ENCODE data around the gene SPATA2. TPM values are rescaled to one million over a fixed set of nuclear protein-coding genes. Genes with fewer than 3 reads are reported as not detected.

Gene SPATA2
- total RNA-seq, 4 donors from 2014 or later = 3.3 to 6.4 (median 3.6) TPM

- ATAC-seq (ENCODE audit: low FRiP score) (no peak), DNase-seq (ENCODE audit: low spot score) (no peak)
Measured at GRCh38 chr20:49916146-49917002, 1.0 kb upstream of the SPATA2 start.

GRCh38 chr20:49915118-49915379 is 280 bp downstream of the SPATA2 start:
- peak; percentile 22 for ATAC-seq (ENCODE audit: low FRiP score)
- no peak for TF ChIP-seq CTCF (IDR thresholded peaks at IDR 0.05)

More at GRCh38 chr20:49916146-49917002, 1.0 kb upstream of the SPATA2 start:
- TF ChIP-seq CTCF (IDR thresholded peaks at IDR 0.05) = no peak

GRCh38 chr20:49914310-49915117 is 815 bp downstream of the SPATA2 start:
- DNase-seq (ENCODE audit: low spot score) (no peak), ATAC-seq (ENCODE audit: low FRiP score) (peak; percentile 4)
- TF ChIP-seq CTCF (IDR thresholded peaks at IDR 0.05) = no peak

More at GRCh38 chr20:49915118-49915379, 280 bp downstream of the SPATA2 start:
- DNase-seq (ENCODE audit: low spot score) = no peak

GRCh38 chr20:49913399-49914047 is 1.8 kb downstream of the SPATA2 start:
- TF ChIP-seq CTCF (IDR thresholded peaks at IDR 0.05) = no peak
- ATAC-seq (ENCODE audit: low FRiP score) = no peak

GRCh38 chr20:49910340-49910706 is 5.0 kb downstream of the SPATA2 start:
- DNase-seq (ENCODE audit: low spot score) (no peak), ATAC-seq (ENCODE audit: low FRiP score) (no peak)
- no peak for TF ChIP-seq CTCF (IDR thresholded peaks at IDR 0.05)

More at GRCh38 chr20:49913399-49914047, 1.8 kb downstream of the SPATA2 start:
- no peak for DNase-seq (ENCODE audit: low spot score)

- no peak for DNase-seq (ENCODE audit: low spot score)
- no peak for TF ChIP-seq CTCF (IDR thresholded peaks at IDR 0.05)
- no peak for ATAC-seq (ENCODE audit: low FRiP score)
Measured at GRCh38 chr20:49909499-49910339, 5.6 kb downstream of the SPATA2 start.
